Fibroblast of lung (primary cell): ENCODE data around the gene IGSF21. TPM values are rescaled to one million over a fixed set of nuclear protein-coding genes. Genes with fewer than 3 reads are reported as not detected.

ENCODE experiments used
- DNase-seq, 2 donors: peaks; one replicate each; pipeline versions ENCODE4 v3.0.0 to v3.0.0-alpha.2; 2010; ENCODE audit warnings: low read depth in 2 of 2
- H2AFZ ChIP-seq: 2 replicates; pipeline ENCODE4 v1.5.1; 2012; ENCODE audit warnings: low read length, control low read depth, inconsistent platforms
- H3K27ac ChIP-seq: 2 replicates; pipeline ENCODE4 v1.5.1; 2011; ENCODE audit warnings: low read length, control low read depth; ENCODE audit not compliant: insufficient read depth
- H3K27me3 ChIP-seq: 2 replicates; pipeline ENCODE4 v1.5.1; 2011; ENCODE audit warnings: mild to moderate bottlenecking, low read length; ENCODE audit not compliant: control insufficient read depth, insufficient read depth
- H3K36me3 ChIP-seq: 2 replicates; pipeline ENCODE4 v1.5.1; 2011; ENCODE audit warnings: low read length; ENCODE audit not compliant: control insufficient read depth, insufficient read depth
- H3K4me1 ChIP-seq: 2 replicates; pipeline ENCODE4 v1.5.1; 2011; ENCODE audit warnings: low read length; ENCODE audit not compliant: control insufficient read depth, insufficient read depth; ENCODE audit errors: extremely low read depth
- H3K4me2 ChIP-seq: 2 replicates; pipeline ENCODE4 v1.5.1; 2011; ENCODE audit warnings: low read length, control low read depth; ENCODE audit not compliant: insufficient read depth; ENCODE audit errors: extremely low read depth
- H3K4me3 ChIP-seq, 4 experiments: fragments of 200-600 bp in 1 of 4; sonication (generic) in 1 of 4; replicated peaks in 1 of 4; 2 replicates each; pipeline ENCODE4 v1.5.1; 2011 to 2016; ENCODE audit warnings: low read length in 4 of 4, low read depth in 3 of 4, mild to moderate bottlenecking in 3 of 4, control low read depth in 2 of 4, inconsistent platforms in 1 of 4, mixed read lengths in 1 of 4; ENCODE audit not compliant: insufficient read depth in 1 of 4; ENCODE audit errors: control extremely low read depth in 1 of 4
- H3K79me2 ChIP-seq: 2 replicates; pipeline ENCODE4 v1.5.1; 2012; ENCODE audit warnings: mild to moderate bottlenecking, low read length, inconsistent platforms; ENCODE audit not compliant: control insufficient read depth, insufficient read depth
- H3K9ac ChIP-seq: 2 replicates; pipeline ENCODE4 v1.5.1; 2011; ENCODE audit warnings: mild to moderate bottlenecking, low read length, control low read depth; ENCODE audit not compliant: insufficient read depth
- H3K9me3 ChIP-seq: 2 replicates; pipeline ENCODE4 v1.5.1; 2012; ENCODE audit warnings: low read depth, low read length; ENCODE audit not compliant: control insufficient read depth, insufficient read depth
- H4K20me1 ChIP-seq: 2 replicates; pipeline ENCODE4 v1.5.1; 2011; ENCODE audit warnings: low read length; ENCODE audit not compliant: control insufficient read depth, insufficient read depth; ENCODE audit errors: extremely low read depth
- CTCF ChIP-seq, 2 donors: IDR thresholded peaks in 1 of 2; conservative IDR thresholded peaks in 1 of 2; 1 replicate in 1 of 2; 2 replicates in 1 of 2; pipeline ENCODE4 v1.5.1; 2011 to 2012; ENCODE audit warnings: low read length in 2 of 2, control low read depth in 1 of 2, inconsistent platforms in 1 of 2, low read depth in 1 of 2, mild to moderate bottlenecking in 1 of 2
- EZH2 ChIP-seq: IDR thresholded peaks from 2 replicates; pipeline ENCODE4 v1.5.1; 2012; ENCODE audit warnings: low read length, control low read depth, mild to moderate bottlenecking; ENCODE audit errors: missing control alignments
- polyA plus RNA-seq, 2 donors: library from polyadenylated mRNA; depleted of rRNA in 1 of 2; stranded (reverse) in 1 of 2; unstranded in 1 of 2; fragments of >200 nt; gene quantifications; 2 replicates each; pipeline ENCODE4 v1.2.1, GENCODE V29; 2011 to 2012; ENCODE audit warnings: missing spikeins in 1 of 2
- total RNA-seq: library from RNA; depleted of rRNA; stranded (reverse); fragments of >200 nt; gene quantifications from 2 replicates; pipeline ENCODE4 v1.2.1, GENCODE V29; 2014

Gene IGSF21
- total and polyA plus RNA-seq, 2 donors (not counting 1 experiment from before 2014, with no cell fraction given): not detected

- Histone ChIP-seq H4K20me1 (no peaks in the 10 kb centered on the region), H3K27ac (no peak overlapping the region)
Measured at GRCh38 chr1:18066576-18066975, 41.0 kb upstream of the IGSF21 start.

DNA sequence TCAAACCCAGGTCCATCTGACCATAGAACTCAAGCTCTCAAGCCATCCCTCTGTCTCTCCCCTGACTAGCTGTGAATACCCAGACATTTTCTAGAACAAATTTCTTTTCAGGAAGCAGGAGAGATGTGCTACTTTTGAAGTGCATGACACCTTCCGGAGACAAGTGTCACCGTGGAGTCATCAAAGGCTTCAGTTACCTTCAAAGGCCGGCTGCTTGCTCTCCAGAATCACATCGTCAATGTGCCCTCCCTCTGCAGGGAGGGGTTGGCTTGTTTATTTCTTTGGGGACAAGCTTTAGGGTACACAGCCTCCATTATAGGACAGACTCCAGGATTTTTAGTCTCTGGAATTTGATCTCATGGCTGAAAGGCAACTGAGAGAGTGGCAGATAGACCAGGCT lies 37.7 kb upstream of the IGSF21 start:
- Histone ChIP-seq H3K9ac (no peak overlapping the region), H3K79me2 (no peaks in the 10 kb centered on the region), H3K4me3 (no peak overlapping the region), H3K4me1 (no peaks in the 10 kb centered on the region), H2AFZ (no peak overlapping the region), H3K9me3 (no peaks in the 10 kb centered on the region), H3K4me2 (no peak overlapping the region), H3K36me3 (no peaks in the 10 kb centered on the region), H3K27ac (no peak overlapping the region), H4K20me1 (no peaks in the 10 kb centered on the region), H3K27me3 (no peaks in the 10 kb centered on the region)
- DNase-seq: no peak
- no peak for TF ChIP-seq CTCF (conservative IDR thresholded peaks at IDR 0.05 in 1 of 2, IDR thresholded peaks at IDR 0.05 in 1 of 2; ENCODE audit: low read depth in 1 of 2, low read length in 2 of 2)

More at GRCh38 chr1:18066576-18066975, 41.0 kb upstream of the IGSF21 start:
- Histone ChIP-seq H2AFZ (no peak overlapping the region), H3K4me1 (no peaks in the 10 kb centered on the region), H3K27me3 (no peaks in the 10 kb centered on the region), H3K9ac (no peak overlapping the region), H3K4me3 (no peak overlapping the region), H3K79me2 (no peaks in the 10 kb centered on the region), H3K9me3 (no peaks in the 10 kb centered on the region), H3K4me2 (no peak overlapping the region), H3K36me3 (no peaks in the 10 kb centered on the region)
- DNase-seq: no peak
- TF ChIP-seq EZH2 (no peak), CTCF (conservative IDR thresholded peaks at IDR 0.05 in 1 of 2, IDR thresholded peaks at IDR 0.05 in 1 of 2; ENCODE audit: low read depth in 1 of 2, low read length in 2 of 2) (no peak)

DNA sequence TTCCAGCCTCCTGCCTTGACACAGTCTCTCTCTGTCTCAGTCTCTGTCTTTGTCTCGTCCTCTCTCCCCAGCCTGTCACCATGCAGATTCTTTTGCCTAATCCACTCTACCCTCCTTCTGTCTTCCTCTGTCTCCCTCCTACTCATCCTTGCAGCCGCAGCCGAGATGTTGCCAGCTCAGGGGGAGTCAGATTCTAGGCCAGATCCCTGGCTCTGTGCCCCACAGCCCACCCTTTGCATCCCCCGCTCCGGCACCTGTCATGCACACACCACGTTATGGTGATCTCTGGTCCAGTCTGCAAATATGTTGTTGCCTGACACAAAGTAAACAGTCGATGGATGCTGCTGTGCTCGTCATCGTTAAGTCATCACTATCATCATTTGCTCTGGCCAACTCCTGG lies 35.5 kb upstream of the IGSF21 start:
- Histone ChIP-seq H3K79me2 (no peaks in the 10 kb centered on the region), H3K36me3 (no peaks in the 10 kb centered on the region), H2AFZ (no peak overlapping the region), H3K4me3 (no peak overlapping the region), H3K4me1 (no peaks in the 10 kb centered on the region), H3K9ac (no peak overlapping the region), H3K4me2 (no peak overlapping the region), H3K9me3 (no peaks in the 10 kb centered on the region), H3K27me3 (no peaks in the 10 kb centered on the region), H3K27ac (no peak overlapping the region), H4K20me1 (no peaks in the 10 kb centered on the region)
- TF ChIP-seq EZH2 (no peak), CTCF (conservative IDR thresholded peaks at IDR 0.05 in 1 of 2, IDR thresholded peaks at IDR 0.05 in 1 of 2; ENCODE audit: low read depth in 1 of 2, low read length in 2 of 2) (no peak)
- DNase-seq: no peak
